ENCODE measurements around the gene NR6A1. TPM values are rescaled to one million over a fixed set of nuclear protein-coding genes. Genes with fewer than 3 reads are reported as not detected.

The NR6A1 gene
- total and polyA plus RNA-seq, 12 donors = 0.29 to 2.0 (median 1.2) TPM

- intact Hi-C loops (cut with DNase I) = no loop called here
- Histone ChIP-seq H3K4me3 (no peak overlapping the region), H3K4me1 (peaks cover 6 to 33% (median 21%) of the 10 kb centered on the region in 9 donors), H3K27me3 (no peaks in the 10 kb centered on the region), H3K36me3 (peaks cover 0 to 18% (median 0%) of the 10 kb centered on the region in 9 donors), H3K9me3 (no peaks in the 10 kb centered on the region), H3K27ac (no peak overlapping the region)
- TF ChIP-seq, protein P1, sequence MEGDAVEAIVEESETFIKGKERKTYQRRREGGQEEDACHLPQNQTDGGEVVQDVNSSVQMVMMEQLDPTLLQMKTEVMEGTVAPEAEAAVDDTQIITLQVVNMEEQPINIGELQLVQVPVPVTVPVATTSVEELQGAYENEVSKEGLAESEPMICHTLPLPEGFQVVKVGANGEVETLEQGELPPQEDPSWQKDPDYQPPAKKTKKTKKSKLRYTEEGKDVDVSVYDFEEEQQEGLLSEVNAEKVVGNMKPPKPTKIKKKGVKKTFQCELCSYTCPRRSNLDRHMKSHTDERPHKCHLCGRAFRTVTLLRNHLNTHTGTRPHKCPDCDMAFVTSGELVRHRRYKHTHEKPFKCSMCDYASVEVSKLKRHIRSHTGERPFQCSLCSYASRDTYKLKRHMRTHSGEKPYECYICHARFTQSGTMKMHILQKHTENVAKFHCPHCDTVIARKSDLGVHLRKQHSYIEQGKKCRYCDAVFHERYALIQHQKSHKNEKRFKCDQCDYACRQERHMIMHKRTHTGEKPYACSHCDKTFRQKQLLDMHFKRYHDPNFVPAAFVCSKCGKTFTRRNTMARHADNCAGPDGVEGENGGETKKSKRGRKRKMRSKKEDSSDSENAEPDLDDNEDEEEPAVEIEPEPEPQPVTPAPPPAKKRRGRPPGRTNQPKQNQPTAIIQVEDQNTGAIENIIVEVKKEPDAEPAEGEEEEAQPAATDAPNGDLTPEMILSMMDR (IDR thresholded peaks at IDR 0.05) = no peak
- DNase-seq = no peak
- no peak for ATAC-seq
- 94% methylated on average over 8 of the region's 8 CpGs for WGBS, 2 donors
Measured at GRCh38 chr9:124803911-124804310, 32.8 kb upstream of the NR6A1 start.

- H3K9me3 ChIP-seq = no peaks in the 10 kb centered on the region
- no peak for DNase-seq
- no peaks in the 10 kb centered on the region for H3K27me3 ChIP-seq
- ATAC-seq = peak in 3 of 8 donors; percentile 28 to 39 (median 31)
- peaks cover 0 to 11% (median 0%) of the 10 kb centered on the region in 9 donors for H3K36me3 ChIP-seq
- H3K27ac ChIP-seq = peak overlapping the region in 2 of 10 donors; percentile 12 to 31
- peaks cover 10 to 47% (median 30%) of the 10 kb centered on the region in 9 donors for H3K4me1 ChIP-seq
- intact Hi-C loops (cut with DNase I) = no loop called here
- TF ChIP-seq, protein P1 (IDR thresholded peaks at IDR 0.05) = no peak
- H3K4me3 ChIP-seq = no peak overlapping the region
- WGBS, 2 donors = 61 to 79% methylated on average over 3 of the region's 3 CpGs
Measured at GRCh38 chr9:124802426-124802825, 31.3 kb upstream of the NR6A1 start.

- Histone ChIP-seq H3K9me3 (no peaks in the 10 kb centered on the region), H3K36me3 (peaks cover 0 to 10% (median 0%) of the 10 kb centered on the region in 9 donors), H3K4me1 (peaks cover 12 to 57% (median 40%) of the 10 kb centered on the region in 9 donors), H3K27ac (peak overlapping the region in 1 of 10 donors; percentile 65), H3K4me3 (no peak overlapping the region), H3K27me3 (no peaks in the 10 kb centered on the region)
- DNase-seq = no peak
- no peak for ATAC-seq
- TF ChIP-seq, protein P1 (IDR thresholded peaks at IDR 0.05) = no peak
- WGBS, 2 donors = 95 to 96% methylated on average over 6 of the region's 6 CpGs
- intact Hi-C loops (cut with DNase I) = no loop called here
Measured at GRCh38 chr9:124801356-124801755, 30.2 kb upstream of the NR6A1 start.

- ATAC-seq (peak; percentile 34 to 80 (median 64)), DNase-seq (peak; percentile 52 to 76)
- TF ChIP-seq, protein P1 (IDR thresholded peaks at IDR 0.05) = no peak
- 16 to 22% methylated on average over 15 of the region's 15 CpGs for WGBS, 2 donors
- H3K4me3 ChIP-seq = no peak overlapping the region
- H3K9me3 ChIP-seq = no peaks in the 10 kb centered on the region
- H3K36me3 ChIP-seq = peaks cover 0 to 7% (median 0%) of the 10 kb centered on the region in 9 donors
- peak overlapping the region in 7 of 10 donors; percentile 5 to 67 (median 64) for H3K27ac ChIP-seq
- peaks cover 12 to 65% (median 47%) of the 10 kb centered on the region in 9 donors for H3K4me1 ChIP-seq
- intact Hi-C loops (cut with DNase I) = no loop called here
- no peaks in the 10 kb centered on the region for H3K27me3 ChIP-seq
Measured at GRCh38 chr9:124800306-124801259, 29.5 kb upstream of the NR6A1 start.

Data from heart right ventricle (tissue), 16 donors.